ENCODE results near the gene CILP.
"Not testable (repeated sequence)": the region's sequence is repeated elsewhere in the genome, so short reads cannot be mapped to it uniquely, and the experiment has no call there.

CILP gene

GRCh38 chr15:65194826-65195547 lies 16.3 kb downstream of the CILP start:
- no peak for DNase-seq

GRCh38 chr15:65192016-65192415 lies 19.3 kb downstream of the CILP start:
- DNase-seq = no peak

- DNase-seq = no peak
Measured at GRCh38 chr15:65189102-65189740, 22.1 kb downstream of the CILP start.

- not testable (repeated sequence) for DNase-seq
Measured at GRCh38 chr15:65188472-65188871, 22.8 kb downstream of the CILP start.

GRCh38 chr15:65184868-65185717 lies 26.2 kb downstream of the CILP start, which contains the start of gene CLPX:
TSS of gene CLPX (minus strand) at chr15:65185342. CDS start at chr15:65185153, 189 bp downstream.
- peak; percentile 83 for DNase-seq

- DNase-seq = peak; percentile 7
Measured at GRCh38 chr15:65184305-65184867, 26.9 kb downstream of the CILP start.

- no peak for DNase-seq
Measured at GRCh38 chr15:65183865-65184159, 27.5 kb downstream of the CILP start.

GRCh38 chr15:65182538-65182937 lies 28.7 kb downstream of the CILP start:
- no peak for DNase-seq

GRCh38 chr15:65181582-65182353 lies 29.5 kb downstream of the CILP start:
- DNase-seq = not testable (repeated sequence)

- DNase-seq = no peak
Measured at GRCh38 chr15:65180167-65180566, 31.1 kb downstream of the CILP start.

GRCh38 chr15:65177901-65178300 lies 33.4 kb downstream of the CILP start:
- no peak for DNase-seq

GRCh38 chr15:65176056-65176455 lies 35.2 kb downstream of the CILP start:
- DNase-seq = no peak

- no peak for DNase-seq
Measured at GRCh38 chr15:65175511-65175910, 35.8 kb downstream of the CILP start.

- no peak for DNase-seq
Measured at GRCh38 chr15:65174509-65174908, 36.8 kb downstream of the CILP start.

GRCh38 chr15:65172531-65172930 lies 38.7 kb downstream of the CILP start:
- DNase-seq = no peak

- no peak for DNase-seq
Measured at GRCh38 chr15:65171428-65171827, 39.8 kb downstream of the CILP start.

- DNase-seq = no peak
Measured at GRCh38 chr15:65165875-65166274, 45.4 kb downstream of the CILP start.

GRCh38 chr15:65164139-65164538 lies 47.1 kb downstream of the CILP start:
- no peak for DNase-seq

- DNase-seq = no peak
Measured at GRCh38 chr15:65163041-65163440, 48.2 kb downstream of the CILP start.

- no peak for DNase-seq
Measured at GRCh38 chr15:65156692-65157091, 54.6 kb downstream of the CILP start.

GRCh38 chr15:65154720-65155119 lies 56.6 kb downstream of the CILP start:
- DNase-seq = no peak

- DNase-seq = no peak
Measured at GRCh38 chr15:65147902-65148301, 63.4 kb downstream of the CILP start.

GRCh38 chr15:65146438-65146837 lies 64.8 kb downstream of the CILP start:
- no peak for DNase-seq

Measured in activated T-cell treated with anti-CD3 and anti-CD28 coated beads for 4 hours (primary cell).